Vagina (tissue), 2 donors: ENCODE results near the gene TM7SF2. TPM values are rescaled to one million over a fixed set of nuclear protein-coding genes. Genes with fewer than 3 reads are reported as not detected.

Experiments
- DNase-seq, 2 donors: peaks; one replicate each; pipeline ENCODE4 v3.0.0-alpha.2; 2017; ENCODE audit errors: extremely low spot score in 2 of 2
- H3K27ac ChIP-seq: fragments of 200-600 bp; sonication (generic); one replicate; pipeline ENCODE4 v1.5.1; 2019
- H3K27me3 ChIP-seq: fragments of 200-600 bp; sonication (generic); one replicate; pipeline ENCODE4 v1.5.1; 2019
- H3K36me3 ChIP-seq, 2 donors: fragments of 200-600 bp; sonication (generic); one replicate each; pipeline ENCODE4 v1.5.1; 2017 to 2019
- H3K4me1 ChIP-seq: fragments of 200-600 bp; sonication (generic); one replicate; pipeline ENCODE4 v1.5.1; 2019
- H3K4me3 ChIP-seq, 2 donors: fragments of 200-600 bp; sonication (generic); 1 replicate in 1 of 2; 2 replicates in 1 of 2; pipeline ENCODE4 v1.5.1; 2016 to 2019
- H3K9me3 ChIP-seq: fragments of 200-600 bp; sonication (generic); one replicate; pipeline ENCODE4 v1.5.1; 2019
- POLR2A ChIP-seq, 2 donors: fragments of 450-650 bp; IDR thresholded peaks; one replicate each; pipeline ENCODE4 v1.6.1; 2017; ENCODE audit warnings: antibody characterized with exemption in 2 of 2, mild to moderate bottlenecking in 2 of 2, moderate library complexity in 2 of 2
- POLR2AphosphoS5 ChIP-seq, 2 donors: sonication (generic); formaldehyde crosslinking; IDR thresholded peaks; one replicate each; pipeline ENCODE4 v1.9.0; 2017; ENCODE audit warnings: antibody characterized with exemption in 2 of 2, mild to moderate bottlenecking in 2 of 2, low read depth in 1 of 2; ENCODE audit not compliant: insufficient read depth in 1 of 2
- intact Hi-C: fragments of 100-400 bp; cut with DNase I; formaldehyde crosslinking; loops from one replicate; pipeline ENCODE4 v1.15.1; 2023
- total RNA-seq: library from RNA; depleted of rRNA; stranded (reverse); fragments of >200 nt; gene quantifications from one replicate; pipeline ENCODE4 v1.2.3, GENCODE V29; 2016
- TF ChIP-seq, protein P1 (sequence below), 3 experiments: fragments of 450-650 bp in 2 of 3; fragments of 200-600 bp in 1 of 3; sonication (generic) in 1 of 3; IDR thresholded peaks; one replicate each; pipeline ENCODE4 v1.5.1; 2017 to 2019; ENCODE audit warnings: antibody characterized with exemption in 3 of 3, mild to moderate bottlenecking in 2 of 3, moderate library complexity in 2 of 3

The TM7SF2 gene
- total RNA-seq, 1 donor from 2014 or later: 37.6 TPM

DNA sequence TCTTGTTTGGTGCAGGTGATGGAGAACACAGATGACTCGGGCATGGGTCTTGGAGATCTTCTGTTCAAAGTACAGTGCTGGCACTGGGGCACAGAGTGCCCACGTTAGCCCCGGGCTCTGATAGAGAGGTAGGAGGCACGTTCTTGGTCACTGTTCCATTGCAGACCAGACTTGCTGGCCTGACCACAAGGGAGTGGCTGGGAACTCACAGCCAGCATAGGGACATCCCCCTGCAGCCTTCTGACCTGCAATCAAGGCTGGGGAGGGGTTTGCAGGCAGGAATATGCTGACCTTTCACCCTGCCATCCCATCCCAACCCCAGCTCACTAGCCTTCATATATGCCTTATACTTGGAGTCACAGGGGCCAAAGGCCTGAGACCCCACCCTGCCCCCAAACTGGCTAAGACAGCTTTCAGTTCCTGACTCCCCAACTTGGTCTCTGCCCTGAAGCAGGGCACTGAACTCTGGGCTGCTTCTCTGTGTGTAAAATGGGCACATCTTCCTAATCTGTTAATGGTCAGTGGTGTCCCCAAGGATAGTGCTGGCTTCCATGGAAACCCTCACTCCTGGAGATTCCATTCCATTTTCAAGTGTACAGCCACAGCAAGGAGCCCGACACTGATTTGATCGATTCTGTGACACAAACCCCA is 15.1 kb downstream of the TM7SF2 start:
- intact Hi-C loops: loop anchor here (10.0 kb wide), 1 partner anchor 198 kb away; no protein-coding TSS in a partner anchor
- peaks cover 0 to 73% of the 10 kb centered on the region in 2 donors for H3K36me3 ChIP-seq
- H3K4me1 ChIP-seq: peaks cover 14% of the 10 kb centered on the region
- H3K27ac ChIP-seq: no peak overlapping the region
- no peak for TF ChIP-seq POLR2A (IDR thresholded peaks at IDR 0.05)
- TF ChIP-seq, protein P1, sequence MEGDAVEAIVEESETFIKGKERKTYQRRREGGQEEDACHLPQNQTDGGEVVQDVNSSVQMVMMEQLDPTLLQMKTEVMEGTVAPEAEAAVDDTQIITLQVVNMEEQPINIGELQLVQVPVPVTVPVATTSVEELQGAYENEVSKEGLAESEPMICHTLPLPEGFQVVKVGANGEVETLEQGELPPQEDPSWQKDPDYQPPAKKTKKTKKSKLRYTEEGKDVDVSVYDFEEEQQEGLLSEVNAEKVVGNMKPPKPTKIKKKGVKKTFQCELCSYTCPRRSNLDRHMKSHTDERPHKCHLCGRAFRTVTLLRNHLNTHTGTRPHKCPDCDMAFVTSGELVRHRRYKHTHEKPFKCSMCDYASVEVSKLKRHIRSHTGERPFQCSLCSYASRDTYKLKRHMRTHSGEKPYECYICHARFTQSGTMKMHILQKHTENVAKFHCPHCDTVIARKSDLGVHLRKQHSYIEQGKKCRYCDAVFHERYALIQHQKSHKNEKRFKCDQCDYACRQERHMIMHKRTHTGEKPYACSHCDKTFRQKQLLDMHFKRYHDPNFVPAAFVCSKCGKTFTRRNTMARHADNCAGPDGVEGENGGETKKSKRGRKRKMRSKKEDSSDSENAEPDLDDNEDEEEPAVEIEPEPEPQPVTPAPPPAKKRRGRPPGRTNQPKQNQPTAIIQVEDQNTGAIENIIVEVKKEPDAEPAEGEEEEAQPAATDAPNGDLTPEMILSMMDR (IDR thresholded peaks at IDR 0.05): no peak
- no peak for TF ChIP-seq POLR2AphosphoS5 (IDR thresholded peaks at IDR 0.05; ENCODE audit: insufficient read depth in 1 of 2, low read depth in 1 of 2)
- DNase-seq: no peak
- H3K27me3 ChIP-seq: no peaks in the 10 kb centered on the region
- H3K9me3 ChIP-seq: no peaks in the 10 kb centered on the region
- H3K4me3 ChIP-seq: no peak overlapping the region

GRCh38 chr11:65127473-65128181 is 16.0 kb downstream of the TM7SF2 start:
- Histone ChIP-seq H3K27me3 (no peaks in the 10 kb centered on the region), H3K4me3 (no peak overlapping the region), H3K36me3 (peaks cover 0 to 81% of the 10 kb centered on the region in 2 donors), H3K4me1 (peaks cover 19% of the 10 kb centered on the region), H3K9me3 (no peaks in the 10 kb centered on the region), H3K27ac (no peak overlapping the region)
- DNase-seq: no peak
- intact Hi-C loops: loop anchor here (10.0 kb wide), 1 partner anchor 197 kb away; no protein-coding TSS in a partner anchor
- TF ChIP-seq, protein P1 (IDR thresholded peaks at IDR 0.05): no peak
- TF ChIP-seq POLR2A (IDR thresholded peaks at IDR 0.05): no peak
- no peak for TF ChIP-seq POLR2AphosphoS5 (IDR thresholded peaks at IDR 0.05; ENCODE audit: insufficient read depth in 1 of 2, low read depth in 1 of 2)

- Histone ChIP-seq H3K27me3 (no peaks in the 10 kb centered on the region), H3K4me1 (peaks cover 19% of the 10 kb centered on the region), H3K9me3 (no peaks in the 10 kb centered on the region), H3K4me3 (no peak overlapping the region), H3K36me3 (peaks cover 0 to 81% of the 10 kb centered on the region in 2 donors), H3K27ac (no peak overlapping the region)
- DNase-seq: no peak
- TF ChIP-seq, protein P1 (IDR thresholded peaks at IDR 0.05): no peak
- TF ChIP-seq POLR2AphosphoS5 (IDR thresholded peaks at IDR 0.05; ENCODE audit: insufficient read depth in 1 of 2, low read depth in 1 of 2) (no peak), POLR2A (IDR thresholded peaks at IDR 0.05) (no peak)
- intact Hi-C loops: loop anchor here (10.0 kb wide), 1 partner anchor 196 kb away; no protein-coding TSS in a partner anchor
Observed at GRCh38 chr11:65128182-65129145, 16.8 kb downstream of the TM7SF2 start.

- Histone ChIP-seq H3K9me3 (no peaks in the 10 kb centered on the region), H3K27me3 (no peaks in the 10 kb centered on the region), H3K27ac (no peak overlapping the region), H3K4me1 (peaks cover 20% of the 10 kb centered on the region), H3K4me3 (no peak overlapping the region), H3K36me3 (peaks cover 0 to 76% of the 10 kb centered on the region in 2 donors)
- TF ChIP-seq, protein P1 (IDR thresholded peaks at IDR 0.05): no peak
- TF ChIP-seq POLR2A (IDR thresholded peaks at IDR 0.05) (no peak), POLR2AphosphoS5 (IDR thresholded peaks at IDR 0.05; ENCODE audit: insufficient read depth in 1 of 2, low read depth in 1 of 2) (no peak)
- DNase-seq: no peak
- intact Hi-C loops: loop anchor here (10.0 kb wide), 1 partner anchor 195 kb away; no protein-coding TSS in a partner anchor
Observed at GRCh38 chr11:65129649-65130441, 18.2 kb downstream of the TM7SF2 start.
